Activated CD8-positive, alpha-beta memory T cell treated with anti-CD3 and anti-CD28 coated beads for 24 hours (primary cell): ENCODE results near the gene CTNNA3.

ENCODE experiments used
- DNase-seq: peaks from one replicate; pipeline ENCODE4 v3.0.0-alpha.2; 2020

CTNNA3 gene

DNA sequence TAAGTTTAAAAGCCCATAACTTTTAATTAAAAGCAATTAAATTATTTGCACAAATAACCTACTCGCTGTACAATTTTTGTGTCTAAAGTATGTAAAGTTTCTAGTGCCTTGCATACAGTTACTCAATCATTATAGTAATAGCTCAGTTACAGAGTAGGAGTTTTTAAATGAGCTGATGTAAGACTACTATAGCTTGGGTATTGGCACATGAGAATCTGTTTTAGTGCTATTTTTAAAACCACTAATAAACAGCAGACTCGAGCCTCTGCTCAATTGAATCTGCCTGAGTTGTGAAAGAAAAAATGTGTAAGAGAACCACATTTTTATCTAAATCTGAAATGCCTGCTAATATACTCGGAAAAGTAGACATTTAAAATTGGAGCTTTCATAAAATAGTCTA lies 31.1 kb downstream of the CTNNA3 start:
- no peak for DNase-seq

DNA sequence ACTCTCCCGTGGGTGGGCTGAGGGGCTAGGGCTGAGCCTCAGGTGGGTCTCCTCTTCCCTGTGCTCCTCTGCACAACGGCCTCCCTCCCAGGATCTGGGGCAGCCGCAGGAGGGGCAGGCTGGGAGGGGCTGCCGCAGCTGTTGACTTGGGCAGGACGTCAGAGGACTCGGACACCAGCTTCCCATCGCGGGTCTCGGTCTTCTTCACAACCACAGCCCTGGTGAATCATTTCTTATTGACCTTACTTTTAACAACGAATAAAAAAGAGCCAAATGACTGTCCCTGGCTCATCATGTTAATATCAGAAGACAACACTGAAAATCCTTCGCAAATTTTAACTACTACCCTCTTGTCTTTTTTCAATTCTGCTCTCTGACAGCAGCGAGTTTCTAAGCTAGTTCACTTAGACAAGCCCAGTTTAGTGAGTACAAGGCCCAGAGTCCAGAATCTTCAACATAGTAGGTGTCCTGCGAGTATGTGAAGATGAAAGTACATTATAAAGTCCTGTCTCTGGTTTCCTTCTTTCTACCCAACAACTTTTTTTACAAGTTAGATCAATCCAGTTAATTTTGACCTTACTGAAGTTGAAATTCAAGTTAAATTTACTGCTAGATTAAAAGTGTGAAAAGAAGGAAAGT lies 32.4 kb downstream of the CTNNA3 start:
- DNase-seq = no peak

DNA sequence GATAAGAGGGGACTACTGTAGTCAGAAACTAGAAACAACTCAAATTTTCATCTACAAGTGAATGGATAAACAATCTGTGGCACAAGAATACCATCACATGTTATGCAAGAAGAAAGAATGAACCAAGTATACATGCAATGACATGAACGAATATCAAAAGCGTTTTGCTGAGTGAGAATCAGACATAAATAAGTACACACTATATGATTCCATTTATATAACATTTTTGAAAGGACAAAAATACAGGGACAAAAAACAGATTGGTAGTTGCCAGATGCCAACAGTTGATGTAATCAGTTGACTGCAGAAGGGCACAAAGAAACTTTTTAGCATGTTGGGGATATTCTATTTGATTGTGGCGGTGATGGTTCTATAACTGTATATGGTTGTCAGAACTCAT lies 33.6 kb downstream of the CTNNA3 start:
- no peak for DNase-seq

DNA sequence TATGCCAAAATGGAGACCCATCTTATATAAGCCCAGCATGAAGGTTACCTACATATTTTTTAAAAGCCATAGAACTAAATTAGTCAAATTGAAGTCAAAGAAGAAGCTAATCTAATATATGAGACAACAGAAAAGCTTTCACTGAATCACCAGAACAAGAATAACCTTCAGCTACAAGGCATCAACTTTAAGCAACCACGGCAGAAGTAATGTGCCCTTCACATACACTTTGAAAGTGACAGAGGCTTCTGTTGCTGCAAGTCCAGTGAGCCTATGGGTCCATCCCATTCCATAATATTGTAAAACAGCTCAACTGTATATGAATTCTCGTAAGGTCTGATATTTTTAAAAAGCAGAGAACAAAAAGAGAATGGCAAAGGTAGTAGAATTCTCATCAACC lies 36.5 kb downstream of the CTNNA3 start:
- no peak for DNase-seq

DNA sequence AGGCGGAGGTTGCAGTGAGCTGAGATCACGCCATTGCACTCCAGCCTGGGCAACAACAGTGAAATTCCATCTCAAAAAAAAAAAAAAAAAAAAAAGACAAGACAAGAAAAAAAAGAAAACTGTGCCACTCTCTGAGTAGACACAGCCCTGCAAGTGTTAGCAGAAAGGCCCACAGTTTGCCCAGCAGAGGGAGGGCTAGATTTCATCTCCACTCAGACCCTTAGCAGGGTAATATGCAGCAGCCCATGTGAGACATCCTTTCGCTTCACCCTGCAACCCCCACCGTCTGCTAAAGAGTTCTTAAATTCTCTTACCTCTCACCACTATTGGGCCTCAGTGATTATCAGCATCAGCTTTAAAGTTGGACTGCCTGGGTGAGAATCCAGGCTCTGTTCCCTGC lies 38.2 kb downstream of the CTNNA3 start:
- DNase-seq = no peak

DNA sequence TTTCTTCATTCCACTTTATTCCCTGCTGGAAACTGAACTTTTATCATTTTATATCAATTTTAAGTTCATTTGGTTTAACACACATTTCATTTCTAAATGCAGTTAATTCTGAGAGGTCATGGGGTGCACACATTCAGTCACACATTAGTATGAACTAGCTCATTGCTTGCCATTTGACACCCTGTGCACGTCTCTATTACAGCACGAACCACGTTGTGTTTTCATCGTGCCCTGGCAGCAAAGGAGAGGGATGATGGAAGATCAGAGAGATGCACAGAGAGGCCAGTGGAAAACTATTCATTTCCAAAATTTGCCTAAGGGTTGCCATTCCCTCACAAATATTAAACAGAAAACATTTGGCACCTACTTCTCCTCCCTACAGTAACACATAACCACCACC lies 45.4 kb downstream of the CTNNA3 start:
- no peak for DNase-seq

DNA sequence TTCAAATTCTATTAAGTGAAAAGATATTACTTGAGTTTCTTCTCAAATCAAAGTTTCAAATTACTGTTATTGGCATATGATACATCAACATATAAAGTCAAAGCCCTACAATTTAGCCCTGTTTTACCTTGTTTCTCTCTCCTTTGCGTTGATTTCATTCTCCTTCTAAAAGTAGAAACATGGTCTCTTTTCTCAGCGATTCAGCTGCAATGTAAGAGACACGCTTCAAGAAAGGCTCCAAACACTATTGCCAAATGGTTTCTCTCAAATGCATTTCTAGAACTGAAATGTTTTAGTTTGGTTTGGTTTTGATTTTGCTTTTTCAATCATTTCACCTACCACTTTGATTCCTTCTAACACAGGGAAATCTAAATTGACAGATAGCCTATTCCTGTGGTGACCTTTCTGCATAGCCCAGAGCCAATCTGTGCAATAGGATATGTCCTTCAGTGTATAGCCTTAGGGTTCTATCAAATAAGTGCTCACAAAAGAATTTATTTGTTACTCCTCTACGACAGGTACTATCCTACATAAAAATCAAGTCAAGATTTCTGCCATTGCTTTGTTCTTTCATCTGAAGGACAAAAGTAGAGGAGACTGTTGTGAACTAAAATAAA lies 47.3 kb downstream of the CTNNA3 start:
- DNase-seq = no peak

DNA sequence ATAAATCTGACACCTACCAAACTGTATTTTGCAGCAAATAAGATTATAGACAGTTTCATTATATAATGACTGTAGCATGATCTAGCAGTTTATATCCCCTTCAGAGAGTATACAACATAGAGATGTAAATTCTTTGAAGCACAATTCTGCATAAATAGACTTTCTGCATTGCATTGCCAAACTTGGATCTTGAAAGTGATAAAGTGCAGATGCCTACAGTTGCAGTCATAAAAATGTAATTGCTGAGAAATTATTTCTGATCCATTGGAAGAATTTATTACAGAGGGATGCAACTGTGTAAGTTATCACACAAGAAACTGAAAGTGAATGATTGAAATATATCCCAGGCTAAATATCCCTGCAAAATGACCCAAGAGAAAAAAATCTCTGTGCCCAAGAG lies 65.1 kb downstream of the CTNNA3 start:
- no peak for DNase-seq

DNA sequence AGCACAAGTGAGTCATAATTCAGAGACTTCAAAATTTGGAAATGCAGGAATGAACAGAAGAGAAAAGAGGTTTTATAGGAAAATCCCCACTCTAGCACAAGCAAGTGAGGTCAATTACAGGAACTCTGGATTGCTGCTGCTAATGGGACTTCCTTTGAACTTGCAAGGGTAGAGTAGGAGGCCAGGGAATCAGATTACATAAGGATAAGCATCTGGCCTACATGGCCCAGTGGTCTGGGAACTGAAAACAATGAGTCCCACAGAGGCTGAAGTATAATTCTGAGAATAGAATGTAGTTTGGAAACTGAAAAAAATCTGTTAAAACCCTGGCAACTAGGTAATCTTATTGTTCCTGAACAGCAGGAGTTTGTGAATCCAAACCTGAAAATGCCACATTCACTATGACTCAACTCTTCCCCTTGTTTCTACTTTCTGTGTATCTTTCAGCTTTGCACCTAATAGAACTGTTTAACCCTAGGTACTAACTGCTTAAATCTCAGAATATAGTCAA lies 66.5 kb downstream of the CTNNA3 start:
- no peak for DNase-seq

DNA sequence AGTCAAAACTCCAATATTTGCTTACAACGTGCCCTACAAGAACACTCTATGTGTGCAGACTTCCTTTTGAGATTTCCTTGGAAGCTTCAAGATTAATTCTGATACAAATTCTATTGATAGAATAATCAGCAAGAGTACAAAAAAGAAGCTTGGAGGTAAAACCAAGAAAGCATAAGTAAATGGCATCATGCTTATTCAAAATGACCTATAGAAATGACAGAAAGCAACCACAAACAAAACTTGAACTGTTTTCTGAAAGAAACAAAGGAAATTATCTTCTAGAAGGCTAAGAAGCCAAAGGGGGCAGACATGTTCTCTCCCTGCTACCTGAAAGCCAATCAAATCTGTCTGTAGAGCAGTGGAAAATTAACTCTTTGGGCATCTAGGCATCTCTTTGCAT lies 73.0 kb downstream of the CTNNA3 start:
- no peak for DNase-seq

DNA sequence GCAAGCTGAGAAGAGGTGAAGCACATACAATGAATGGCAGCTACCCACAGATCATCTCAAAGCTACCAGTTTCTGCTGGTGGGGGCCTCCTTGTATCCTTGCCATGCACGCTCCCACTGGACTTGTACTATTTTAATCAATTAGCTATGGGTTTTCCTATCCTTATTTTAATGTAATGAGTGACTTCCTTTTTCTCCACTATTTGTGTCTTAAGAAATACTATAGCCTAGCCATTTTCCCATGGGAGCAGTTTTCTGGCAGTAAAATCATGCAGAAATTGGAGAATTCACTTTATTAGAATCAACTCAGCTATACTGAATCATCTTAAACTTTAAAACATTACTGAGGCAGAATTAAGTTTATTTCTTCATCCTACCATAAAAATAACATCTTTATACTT lies 73.5 kb downstream of the CTNNA3 start:
- DNase-seq = no peak

DNA sequence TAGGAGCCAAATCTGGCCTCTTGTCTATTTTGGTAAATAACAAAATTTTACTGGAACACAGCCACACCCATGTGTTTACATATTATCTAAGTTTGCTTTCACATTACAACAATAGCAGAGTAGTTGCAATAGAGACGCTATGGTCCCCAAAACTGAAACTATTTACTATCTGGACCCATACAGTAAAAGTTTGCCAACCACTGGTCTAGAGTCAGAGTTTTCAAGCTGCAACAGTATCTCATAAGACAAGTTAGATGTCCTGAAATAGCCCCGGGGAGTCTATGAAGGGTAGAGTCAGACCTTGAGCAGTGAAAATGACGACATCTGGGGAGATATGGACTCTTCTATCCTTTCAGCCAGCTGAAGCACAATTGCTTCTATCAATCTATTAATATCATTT lies 74.2 kb downstream of the CTNNA3 start:
- DNase-seq = no peak

DNA sequence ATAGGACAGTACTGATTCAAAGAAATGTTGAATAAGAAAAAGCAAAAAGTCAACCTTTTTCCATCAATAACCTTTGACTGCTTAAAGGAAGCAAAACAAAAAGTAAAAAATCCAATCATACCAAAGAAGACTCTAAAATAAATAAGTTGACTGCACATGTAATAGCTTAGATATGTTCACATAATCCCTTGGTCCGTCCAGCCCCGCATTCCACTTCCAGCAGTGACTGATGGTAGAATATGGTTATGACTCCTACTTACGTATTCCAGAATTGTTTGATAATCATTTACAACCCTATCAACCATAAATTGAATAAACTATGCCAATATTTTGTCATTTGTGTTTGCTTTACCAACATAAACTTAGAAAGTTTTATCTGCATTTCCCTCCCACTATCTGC lies 77.9 kb downstream of the CTNNA3 start:
- DNase-seq = no peak

DNA sequence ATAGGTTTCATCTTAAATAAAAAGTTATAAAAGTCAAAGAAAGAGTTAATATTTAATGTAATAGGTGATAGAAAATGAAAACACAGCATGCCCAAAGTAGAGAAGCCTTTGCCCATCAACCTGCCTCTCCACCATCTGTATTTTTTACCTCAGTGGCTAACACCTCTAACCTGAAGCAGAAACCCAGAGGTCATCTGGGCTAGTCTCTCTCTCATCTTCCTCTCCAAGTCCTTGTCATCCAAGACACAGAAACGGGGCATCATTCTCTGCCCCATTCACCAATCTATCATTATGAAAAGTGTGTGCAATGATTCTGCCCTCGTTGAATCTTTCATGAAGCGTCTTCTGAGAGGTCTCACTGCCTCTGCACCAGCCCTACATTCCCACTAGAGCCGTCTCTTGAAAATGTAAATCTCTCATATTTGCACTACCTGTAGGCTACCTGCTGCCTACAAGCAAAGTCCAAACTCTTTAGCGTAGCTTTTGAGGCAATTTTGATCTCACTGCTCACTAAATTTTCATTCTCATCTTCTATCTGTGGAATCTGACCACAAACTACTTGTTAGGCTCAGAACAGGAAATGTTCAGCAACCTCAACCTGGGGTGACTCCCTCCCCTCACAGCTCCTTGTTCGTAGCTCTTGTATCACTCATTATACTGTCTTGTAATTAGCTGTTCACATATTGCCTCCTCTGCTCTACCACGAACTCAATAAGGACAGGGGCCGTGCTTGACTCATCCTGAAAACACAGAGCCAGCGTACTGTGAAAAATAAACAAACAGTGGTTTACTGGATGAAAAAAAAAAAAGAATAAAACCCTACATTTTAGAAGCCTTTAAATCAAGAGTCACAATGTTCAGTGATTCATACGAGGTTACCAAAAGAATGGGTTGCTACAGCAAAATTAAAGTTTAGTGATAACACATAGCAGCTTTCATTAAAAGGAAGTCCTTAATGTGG lies 83.1 kb downstream of the CTNNA3 start:
- no peak for DNase-seq

DNA sequence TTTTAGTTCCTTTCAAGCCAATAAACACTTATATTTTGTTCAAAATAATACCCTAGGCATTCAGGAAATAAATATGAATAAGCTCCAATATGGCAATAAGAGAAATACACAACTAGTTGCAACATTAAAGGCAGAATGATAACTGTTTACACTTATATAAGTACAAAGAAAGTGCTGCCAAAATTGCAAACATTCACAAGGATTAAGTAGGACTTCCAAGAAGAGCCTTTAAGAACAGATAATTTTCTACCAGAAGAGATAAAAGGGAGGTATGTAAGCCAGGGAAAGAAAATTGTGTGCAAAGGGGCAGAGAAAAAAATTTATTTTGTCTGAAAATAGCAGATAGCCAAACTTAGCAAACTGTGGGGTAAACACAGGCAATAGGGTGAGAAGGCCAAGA lies 83.8 kb downstream of the CTNNA3 start:
- no peak for DNase-seq

DNA sequence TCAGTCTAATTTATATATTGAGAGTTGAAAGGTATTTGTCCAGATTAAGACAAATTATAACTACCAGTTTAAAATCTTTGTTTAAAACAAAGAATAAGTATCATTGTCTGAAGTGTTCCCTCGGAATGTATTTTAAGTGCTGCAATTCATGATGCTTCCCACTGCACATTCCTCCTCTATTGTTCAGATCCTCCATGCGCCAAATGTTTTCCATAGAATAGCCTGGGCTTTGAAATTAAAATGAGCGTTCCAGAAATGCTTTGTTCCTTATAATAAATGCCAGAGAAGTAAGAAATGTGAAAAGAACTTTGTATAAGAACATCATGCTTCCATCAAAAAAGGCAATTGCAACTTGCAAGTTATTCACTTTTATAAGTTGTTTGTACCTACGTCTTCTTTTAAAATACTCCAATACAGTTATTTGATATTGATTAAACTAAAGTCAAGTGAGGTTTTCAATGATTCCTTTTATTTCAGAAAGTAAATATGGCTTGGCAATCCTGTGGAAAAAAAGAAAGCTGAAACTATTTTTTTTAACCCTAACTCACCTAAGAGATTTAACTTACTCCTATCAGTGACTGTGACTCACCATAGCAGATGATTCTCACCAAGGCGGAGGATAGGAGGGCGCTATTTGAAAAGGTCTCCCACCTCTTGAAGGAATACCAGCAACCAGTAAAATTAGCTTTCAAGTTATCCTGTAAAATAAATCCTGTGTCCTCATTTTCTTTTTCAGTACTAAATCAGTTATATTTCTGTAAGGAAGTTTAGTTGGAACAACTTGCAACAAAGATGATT lies 85.8 kb downstream of the CTNNA3 start:
- DNase-seq = no peak

DNA sequence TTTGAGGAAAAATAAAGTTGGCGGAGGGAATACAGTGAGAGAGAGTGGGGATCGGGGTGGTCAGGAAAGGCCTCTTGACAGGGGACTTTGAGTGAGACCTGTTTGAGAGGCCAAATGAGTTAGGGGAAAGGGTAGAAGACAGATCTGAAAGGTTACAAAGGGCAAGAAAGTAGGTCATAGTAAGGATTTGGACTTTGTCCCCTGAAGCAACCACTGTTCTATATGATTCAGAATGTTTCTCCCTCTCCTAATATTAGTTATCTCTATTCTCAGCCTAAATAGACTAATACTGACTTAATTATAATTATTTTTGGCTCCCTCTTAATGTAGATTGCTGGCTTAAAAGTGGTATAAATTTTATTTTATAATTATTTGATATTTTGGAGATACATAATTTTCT lies 88.0 kb downstream of the CTNNA3 start:
- no peak for DNase-seq

DNA sequence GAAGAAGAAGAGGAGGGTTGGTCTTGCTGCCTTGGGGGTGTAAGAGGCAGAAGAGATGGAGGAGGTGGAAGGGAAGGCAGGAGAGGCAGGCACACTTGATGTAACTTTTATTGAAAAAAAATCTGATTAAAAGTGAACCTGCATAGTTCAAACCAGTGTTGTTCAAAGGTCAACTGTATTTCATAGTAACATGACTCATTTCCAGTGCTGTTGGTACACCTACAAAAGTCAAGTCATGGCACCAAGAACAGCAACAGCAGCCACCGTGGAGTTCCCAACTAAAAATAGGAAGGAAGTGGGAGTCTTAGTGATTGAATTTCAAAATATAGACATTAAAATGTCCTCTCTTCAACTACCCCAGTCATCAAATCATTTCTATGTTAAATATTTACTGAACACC lies 88.5 kb downstream of the CTNNA3 start:
- no peak for DNase-seq

DNA sequence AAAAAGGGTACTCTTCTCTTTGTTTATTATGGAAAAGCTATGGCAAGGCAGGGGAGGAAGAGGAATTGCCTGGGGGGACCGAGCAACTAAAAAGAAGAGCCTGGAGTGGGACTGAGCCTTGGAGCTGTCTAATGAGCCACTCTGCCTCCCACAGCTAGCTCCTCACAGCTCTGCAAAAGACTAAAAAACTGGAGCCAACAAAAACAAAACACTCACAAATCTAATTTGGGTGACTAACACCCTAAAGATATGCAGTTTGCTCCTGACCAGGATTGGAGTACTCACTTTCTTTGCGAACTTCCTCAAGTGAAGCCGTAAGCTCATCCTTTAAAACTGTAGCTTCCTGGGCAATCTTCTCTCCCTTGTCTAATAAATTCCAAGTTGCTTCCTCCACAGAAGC lies 89.4 kb downstream of the CTNNA3 start:
- no peak for DNase-seq

DNA sequence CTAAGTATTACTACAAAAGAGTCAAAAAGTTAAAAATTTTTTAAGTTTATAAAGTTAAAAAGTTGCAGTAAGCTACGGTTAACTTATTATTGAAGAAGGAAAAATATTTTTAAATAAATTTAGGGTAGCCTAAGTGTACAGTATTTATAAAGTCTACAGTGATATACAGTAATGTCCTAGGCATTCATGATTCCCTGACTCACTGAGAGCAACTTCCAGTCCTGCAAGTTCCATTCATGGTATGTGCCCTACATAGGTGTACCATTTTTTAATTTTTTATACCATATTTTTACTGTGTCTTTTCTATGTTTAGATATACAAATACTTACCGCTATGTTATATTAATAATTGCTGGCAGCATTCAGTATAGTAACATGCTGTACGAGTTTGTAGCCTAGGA lies 92.3 kb downstream of the CTNNA3 start:
- DNase-seq = no peak

DNA sequence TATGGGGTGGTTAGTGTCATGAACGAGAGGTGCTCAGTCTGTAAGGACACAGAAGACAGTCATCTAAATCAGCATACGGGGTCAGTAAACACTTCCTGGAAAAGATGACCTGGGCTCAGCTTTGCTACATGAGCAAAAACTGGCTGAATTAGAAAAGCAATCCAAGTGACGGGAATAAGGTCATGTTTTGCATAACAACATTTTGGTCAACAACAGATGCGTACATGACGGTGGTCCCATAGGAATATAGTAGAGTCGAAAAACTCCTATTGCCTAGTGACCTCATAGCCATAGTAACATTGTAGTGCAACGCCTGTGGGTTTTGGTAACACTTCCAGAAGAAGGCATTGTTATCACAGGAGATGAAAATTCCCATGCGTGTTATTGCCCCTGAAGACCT lies 92.9 kb downstream of the CTNNA3 start:
- no peak for DNase-seq

DNA sequence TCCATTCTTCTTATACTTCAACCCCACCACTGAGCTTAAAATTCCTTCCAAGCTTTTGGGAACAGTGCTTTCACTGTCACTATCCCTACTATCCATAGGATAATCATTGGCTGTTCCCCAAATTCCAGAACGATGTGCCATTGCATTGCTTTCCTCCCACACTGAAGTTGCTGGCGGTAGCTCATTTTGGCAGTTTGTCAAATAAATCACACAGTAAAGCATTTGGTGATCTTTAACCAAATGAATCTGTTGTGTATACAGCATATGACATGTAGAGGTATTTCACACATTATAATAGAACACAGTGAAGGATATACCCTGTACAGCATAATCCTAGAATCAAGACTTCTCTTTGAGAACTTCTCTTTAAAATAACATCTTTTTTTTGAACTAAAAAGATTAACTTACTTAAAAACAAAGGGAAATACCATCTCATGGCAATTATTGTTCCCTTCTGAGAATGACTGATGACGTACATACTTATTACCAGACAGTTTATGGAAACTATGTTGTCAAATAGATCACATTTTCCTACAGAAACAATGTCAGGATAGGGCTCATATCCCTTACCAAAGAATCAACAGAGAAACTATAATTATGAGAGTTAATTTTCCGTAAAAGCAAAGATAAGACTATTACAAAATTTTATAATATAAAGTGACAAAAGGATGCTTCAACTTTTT lies 93.6 kb downstream of the CTNNA3 start:
- DNase-seq = no peak
